GM12878 (cell line): ENCODE measurements around the gene NTRK3.

ENCODE experiments used
- BACH1 ChIP-seq: fragments of 450-650 bp; IDR thresholded peaks from 2 replicates; pipeline ENCODE4 v1.6.1; 2017; ENCODE audit warnings: mild to moderate bottlenecking, borderline replicate concordance
- JUNB ChIP-seq: IDR thresholded peaks from 2 replicates; pipeline ENCODE4 v1.6.1; 2016; ENCODE audit warnings: antibody characterized with exemption, mild to moderate bottlenecking
- JUND ChIP-seq: IDR thresholded peaks from 2 replicates; pipeline ENCODE4 v1.6.1; 2012; ENCODE audit warnings: low read depth, mild to moderate bottlenecking, low read length, improper control_type of control experiment, moderate library complexity
- TF ChIP-seq, protein P1 (sequence below), 3 experiments: IDR thresholded peaks in 2 of 3; conservative IDR thresholded peaks in 1 of 3; 2 replicates each; pipeline ENCODE4 v1.5.1; 2011; ENCODE audit warnings: low read depth in 3 of 3, low read length in 3 of 3, mild to moderate bottlenecking in 3 of 3, control low read depth in 2 of 3, moderate library complexity in 2 of 3, inconsistent platforms in 1 of 3, mixed read lengths in 1 of 3; ENCODE audit not compliant: control insufficient read depth in 2 of 3, insufficient read depth in 1 of 3; ENCODE audit errors: extremely low read depth in 1 of 3
- TF ChIP-seq, protein P2 (sequence below): fragments of 450-650 bp; IDR thresholded peaks from 2 replicates; pipeline ENCODE4 v1.6.1; 2017; ENCODE audit warnings: antibody characterized with exemption, mild to moderate bottlenecking, moderate library complexity
- TF ChIP-seq, protein P3 (sequence below): fragments of 450-650 bp; IDR thresholded peaks from 2 replicates; pipeline ENCODE4 v1.6.1; 2014; ENCODE audit warnings: mild to moderate bottlenecking
- TF ChIP-seq, protein P4 (sequence below): IDR thresholded peaks from 2 replicates; pipeline ENCODE4 v1.6.1; 2012; ENCODE audit warnings: mild to moderate bottlenecking, low read depth, low read length

DNA sequence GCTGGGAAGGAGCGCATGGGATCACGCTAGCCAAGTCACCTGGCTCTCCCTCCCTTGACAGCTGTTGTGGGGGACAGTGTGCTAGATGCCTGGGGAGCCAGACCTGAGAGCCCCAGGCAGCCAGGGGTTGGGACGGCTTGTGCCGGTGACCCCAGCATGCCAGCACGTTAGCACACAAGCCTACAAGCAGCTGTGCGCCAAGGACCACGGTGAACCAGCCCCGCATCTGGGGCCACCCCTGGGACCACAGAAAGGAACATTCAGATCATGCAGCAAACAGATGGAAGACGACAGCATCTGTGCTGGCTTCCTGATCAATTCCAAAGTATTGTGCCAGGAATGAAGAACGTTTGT is 64.8 kb downstream of the NTRK3 start:
- TF ChIP-seq, protein P1, sequence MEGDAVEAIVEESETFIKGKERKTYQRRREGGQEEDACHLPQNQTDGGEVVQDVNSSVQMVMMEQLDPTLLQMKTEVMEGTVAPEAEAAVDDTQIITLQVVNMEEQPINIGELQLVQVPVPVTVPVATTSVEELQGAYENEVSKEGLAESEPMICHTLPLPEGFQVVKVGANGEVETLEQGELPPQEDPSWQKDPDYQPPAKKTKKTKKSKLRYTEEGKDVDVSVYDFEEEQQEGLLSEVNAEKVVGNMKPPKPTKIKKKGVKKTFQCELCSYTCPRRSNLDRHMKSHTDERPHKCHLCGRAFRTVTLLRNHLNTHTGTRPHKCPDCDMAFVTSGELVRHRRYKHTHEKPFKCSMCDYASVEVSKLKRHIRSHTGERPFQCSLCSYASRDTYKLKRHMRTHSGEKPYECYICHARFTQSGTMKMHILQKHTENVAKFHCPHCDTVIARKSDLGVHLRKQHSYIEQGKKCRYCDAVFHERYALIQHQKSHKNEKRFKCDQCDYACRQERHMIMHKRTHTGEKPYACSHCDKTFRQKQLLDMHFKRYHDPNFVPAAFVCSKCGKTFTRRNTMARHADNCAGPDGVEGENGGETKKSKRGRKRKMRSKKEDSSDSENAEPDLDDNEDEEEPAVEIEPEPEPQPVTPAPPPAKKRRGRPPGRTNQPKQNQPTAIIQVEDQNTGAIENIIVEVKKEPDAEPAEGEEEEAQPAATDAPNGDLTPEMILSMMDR (IDR thresholded peaks at IDR 0.05 in 2 of 3, conservative IDR thresholded peaks at IDR 0.05 in 1 of 3; ENCODE audit: control insufficient read depth in 2 of 3, extremely low read depth in 1 of 3, insufficient read depth in 1 of 3, low read depth in 3 of 3, low read length in 3 of 3), result no peak
- TF ChIP-seq, protein P2, sequence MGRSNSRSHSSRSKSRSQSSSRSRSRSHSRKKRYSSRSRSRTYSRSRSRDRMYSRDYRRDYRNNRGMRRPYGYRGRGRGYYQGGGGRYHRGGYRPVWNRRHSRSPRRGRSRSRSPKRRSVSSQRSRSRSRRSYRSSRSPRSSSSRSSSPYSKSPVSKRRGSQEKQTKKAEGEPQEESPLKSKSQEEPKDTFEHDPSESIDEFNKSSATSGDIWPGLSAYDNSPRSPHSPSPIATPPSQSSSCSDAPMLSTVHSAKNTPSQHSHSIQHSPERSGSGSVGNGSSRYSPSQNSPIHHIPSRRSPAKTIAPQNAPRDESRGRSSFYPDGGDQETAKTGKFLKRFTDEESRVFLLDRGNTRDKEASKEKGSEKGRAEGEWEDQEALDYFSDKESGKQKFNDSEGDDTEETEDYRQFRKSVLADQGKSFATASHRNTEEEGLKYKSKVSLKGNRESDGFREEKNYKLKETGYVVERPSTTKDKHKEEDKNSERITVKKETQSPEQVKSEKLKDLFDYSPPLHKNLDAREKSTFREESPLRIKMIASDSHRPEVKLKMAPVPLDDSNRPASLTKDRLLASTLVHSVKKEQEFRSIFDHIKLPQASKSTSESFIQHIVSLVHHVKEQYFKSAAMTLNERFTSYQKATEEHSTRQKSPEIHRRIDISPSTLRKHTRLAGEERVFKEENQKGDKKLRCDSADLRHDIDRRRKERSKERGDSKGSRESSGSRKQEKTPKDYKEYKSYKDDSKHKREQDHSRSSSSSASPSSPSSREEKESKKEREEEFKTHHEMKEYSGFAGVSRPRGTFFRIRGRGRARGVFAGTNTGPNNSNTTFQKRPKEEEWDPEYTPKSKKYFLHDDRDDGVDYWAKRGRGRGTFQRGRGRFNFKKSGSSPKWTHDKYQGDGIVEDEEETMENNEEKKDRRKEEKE, result no peak
- TF ChIP-seq, protein P3, sequence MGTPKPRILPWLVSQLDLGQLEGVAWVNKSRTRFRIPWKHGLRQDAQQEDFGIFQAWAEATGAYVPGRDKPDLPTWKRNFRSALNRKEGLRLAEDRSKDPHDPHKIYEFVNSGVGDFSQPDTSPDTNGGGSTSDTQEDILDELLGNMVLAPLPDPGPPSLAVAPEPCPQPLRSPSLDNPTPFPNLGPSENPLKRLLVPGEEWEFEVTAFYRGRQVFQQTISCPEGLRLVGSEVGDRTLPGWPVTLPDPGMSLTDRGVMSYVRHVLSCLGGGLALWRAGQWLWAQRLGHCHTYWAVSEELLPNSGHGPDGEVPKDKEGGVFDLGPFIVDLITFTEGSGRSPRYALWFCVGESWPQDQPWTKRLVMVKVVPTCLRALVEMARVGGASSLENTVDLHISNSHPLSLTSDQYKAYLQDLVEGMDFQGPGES, result no peak
- no peak for TF ChIP-seq JUND
- TF ChIP-seq, protein P4, sequence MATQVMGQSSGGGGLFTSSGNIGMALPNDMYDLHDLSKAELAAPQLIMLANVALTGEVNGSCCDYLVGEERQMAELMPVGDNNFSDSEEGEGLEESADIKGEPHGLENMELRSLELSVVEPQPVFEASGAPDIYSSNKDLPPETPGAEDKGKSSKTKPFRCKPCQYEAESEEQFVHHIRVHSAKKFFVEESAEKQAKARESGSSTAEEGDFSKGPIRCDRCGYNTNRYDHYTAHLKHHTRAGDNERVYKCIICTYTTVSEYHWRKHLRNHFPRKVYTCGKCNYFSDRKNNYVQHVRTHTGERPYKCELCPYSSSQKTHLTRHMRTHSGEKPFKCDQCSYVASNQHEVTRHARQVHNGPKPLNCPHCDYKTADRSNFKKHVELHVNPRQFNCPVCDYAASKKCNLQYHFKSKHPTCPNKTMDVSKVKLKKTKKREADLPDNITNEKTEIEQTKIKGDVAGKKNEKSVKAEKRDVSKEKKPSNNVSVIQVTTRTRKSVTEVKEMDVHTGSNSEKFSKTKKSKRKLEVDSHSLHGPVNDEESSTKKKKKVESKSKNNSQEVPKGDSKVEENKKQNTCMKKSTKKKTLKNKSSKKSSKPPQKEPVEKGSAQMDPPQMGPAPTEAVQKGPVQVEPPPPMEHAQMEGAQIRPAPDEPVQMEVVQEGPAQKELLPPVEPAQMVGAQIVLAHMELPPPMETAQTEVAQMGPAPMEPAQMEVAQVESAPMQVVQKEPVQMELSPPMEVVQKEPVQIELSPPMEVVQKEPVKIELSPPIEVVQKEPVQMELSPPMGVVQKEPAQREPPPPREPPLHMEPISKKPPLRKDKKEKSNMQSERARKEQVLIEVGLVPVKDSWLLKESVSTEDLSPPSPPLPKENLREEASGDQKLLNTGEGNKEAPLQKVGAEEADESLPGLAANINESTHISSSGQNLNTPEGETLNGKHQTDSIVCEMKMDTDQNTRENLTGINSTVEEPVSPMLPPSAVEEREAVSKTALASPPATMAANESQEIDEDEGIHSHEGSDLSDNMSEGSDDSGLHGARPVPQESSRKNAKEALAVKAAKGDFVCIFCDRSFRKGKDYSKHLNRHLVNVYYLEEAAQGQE, result no peak
- no peak for TF ChIP-seq BACH1
- TF ChIP-seq JUNB, result no peak
